ENCODE data around the gene DHRS2. TPM values are rescaled to one million over a fixed set of nuclear protein-coding genes. Genes with fewer than 3 reads are reported as not detected.

The DHRS2 gene
- total RNA-seq, 1 donor from 2014 or later: not detected

GRCh38 chr14:23694085-23694948, 58.2 kb downstream of the DHRS2 start:
- DNase-seq: peak; percentile 43

Other genes starting within 250 kb of the DHRS2 start
- 3.3 TPM for gene MYH6, start 228.1 kb upstream of the DHRS2 start, total RNA-seq
- gene MYH7, start 200.7 kb upstream of the DHRS2 start, total RNA-seq: 218 TPM
- 31.6 TPM for gene NGDN, start 166.7 kb upstream of the DHRS2 start, total RNA-seq
- gene ZFHX2, start 84.6 kb upstream of the DHRS2 start, total RNA-seq: 0.31 TPM
- gene THTPA, start 80.1 kb upstream of the DHRS2 start, total RNA-seq: 16.8 TPM
- 34.3 TPM for gene AP1G2, start 68.6 kb upstream of the DHRS2 start, total RNA-seq
- 1.1 TPM for gene JPH4, start 57.6 kb upstream of the DHRS2 start, total RNA-seq